K562 (cell line): ENCODE results near the gene PPIA. TPM values are rescaled to one million over a fixed set of nuclear protein-coding genes. Genes with fewer than 3 reads are reported as not detected.
A peak's percentile ranks its signal among the peaks of the same experiment; 100 is the strongest.

Experiments
- ATAC-seq: fragments of 200-7000 bp; cut with Tn5 transposase; 3 replicates; pipeline ENCODE4 v1.9.1; 2020; ENCODE audit warnings: moderate library complexity
- BruUV-seq: library from RNA; stranded (reverse); fragments of 400-500 nt; replicated peaks from 2 replicates; lab custom pipeline; 2021; lab: Mats Ljungman, UMichigan
- CTCF ChIA-PET: fragments of 300-600 bp; formaldehyde crosslinking; extraction: SDS; loops from one replicate; lab custom pipeline; 2021; ENCODE audit warnings: low intra/inter-chr PET ratio; lab: Yijun Ruan, JAX
- POLR2A ChIA-PET: fragments of 300-600, 350-650 bp; sonication (Branson Sonifier 250); formaldehyde crosslinking; extraction: SDS; loops from one replicate; lab custom pipeline; 2021; ENCODE audit warnings: antibody characterized with exemption, inconsistent platforms; lab: Yijun Ruan, JAX
- DNase-seq, 4 experiments: peaks; one replicate each; pipeline versions ENCODE4 v3.0.0 to v3.0.0-alpha.2; 2011 to 2018; ENCODE audit warnings: low spot score in 3 of 4, mixed read lengths in 3 of 4; ENCODE audit errors: extremely low read depth in 1 of 4
- FAIRE-seq: peaks from 2 replicates; lab custom pipeline; 2011; peaks lifted over from hg19 to GRCh38; lab: Jason Lieb, UNC
- H2AFZ ChIP-seq: 2 replicates; pipeline ENCODE4 v1.6.0; 2011; ENCODE audit warnings: low read depth, low read length, control low read depth, inconsistent platforms
- H3K27ac ChIP-seq: fragments of 200-600 bp; 3 replicates; pipeline ENCODE4 v1.8.0; 2011; ENCODE audit warnings: low read depth, mild to moderate bottlenecking, control low read depth, inconsistent platforms, low read length, moderate library complexity, mixed read lengths; ENCODE audit errors: extremely low read depth
- H3K27me3 ChIP-seq, 2 experiments: fragments of 300-600 bp in 1 of 2; 2 replicates in 1 of 2; 3 replicates in 1 of 2; pipeline versions ENCODE4 v1.6.0 to v1.8.0; 2011; ENCODE audit warnings: inconsistent platforms in 2 of 2, low read length in 2 of 2, mild to moderate bottlenecking in 1 of 2, mixed read lengths in 1 of 2, moderate library complexity in 1 of 2; ENCODE audit not compliant: control insufficient read depth in 2 of 2, insufficient read depth in 2 of 2
- H3K36me3 ChIP-seq: fragments of 300-600 bp; 3 replicates; pipeline ENCODE4 v1.8.0; 2011; ENCODE audit warnings: mild to moderate bottlenecking, low read length, inconsistent platforms; ENCODE audit not compliant: control insufficient read depth, insufficient read depth
- H3K4me1 ChIP-seq, 2 experiments: fragments of 200-600 bp in 1 of 2; replicated peaks in 1 of 2; 2 replicates in 1 of 2; 3 replicates in 1 of 2; pipeline versions ENCODE4 v1.5.1 to v1.8.0; 2011; ENCODE audit warnings: inconsistent platforms in 2 of 2, low read length in 2 of 2, mild to moderate bottlenecking in 1 of 2, mixed read lengths in 1 of 2, moderate library complexity in 1 of 2; ENCODE audit not compliant: control insufficient read depth in 2 of 2, insufficient read depth in 2 of 2
- H3K4me2 ChIP-seq: 2 replicates; pipeline ENCODE4 v1.6.1; 2011; ENCODE audit warnings: low read length, control low read depth, inconsistent platforms, mixed read lengths; ENCODE audit not compliant: insufficient read depth
- H3K4me3 ChIP-seq: fragments of 200-600 bp; sonication (generic), shearing (Covaris generic); 2 replicates; pipeline ENCODE4 v1.5.1; 2016; ENCODE audit warnings: control low read depth, inconsistent platforms
- H3K79me2 ChIP-seq: fragments of 200-600 bp; 3 replicates; pipeline ENCODE4 v1.8.0; 2011; ENCODE audit warnings: low read length, inconsistent platforms; ENCODE audit not compliant: control insufficient read depth, insufficient read depth
- H3K9ac ChIP-seq, 2 experiments: 2 replicates each; pipeline versions ENCODE4 v1.6.0 to v1.6.1; 2011; ENCODE audit warnings: low read depth in 2 of 2, low read length in 2 of 2, control low read depth in 1 of 2, inconsistent platforms in 1 of 2, mild to moderate bottlenecking in 1 of 2, mixed read lengths in 1 of 2; ENCODE audit not compliant: insufficient read depth in 1 of 2
- H3K9me1 ChIP-seq: one replicate; pipeline ENCODE4 v1.6.0; 2011; ENCODE audit warnings: inconsistent platforms, mild to moderate bottlenecking, low read length, moderate library complexity; ENCODE audit not compliant: control insufficient read depth, insufficient read depth
- H3K9me3 ChIP-seq: replicated peaks from 2 replicates; pipeline ENCODE4 v1.5.1; 2011; ENCODE audit warnings: low read depth, low read length, inconsistent platforms; ENCODE audit not compliant: control insufficient read depth, insufficient read depth
- H4K20me1 ChIP-seq: replicated peaks from 2 replicates; pipeline ENCODE4 v1.6.1; 2011; ENCODE audit warnings: low read length, inconsistent platforms, mixed read lengths; ENCODE audit not compliant: control insufficient read depth, insufficient read depth
- ARID2 ChIP-seq: fragments of 450-650 bp; IDR thresholded peaks from 2 replicates; pipeline ENCODE4 v1.6.1; 2017; ENCODE audit warnings: antibody characterized with exemption, mild to moderate bottlenecking
- BHLHE40 ChIP-seq: IDR thresholded peaks from 2 replicates; pipeline ENCODE4 v1.6.1; 2011; ENCODE audit warnings: low read length, improper control_type of control experiment
- CHCHD3 ChIP-seq: fragments of 250-450 bp; sonication (Bioruptor Pico); IDR thresholded peaks from 2 replicates; pipeline ENCODE4 v2.1.2; 2022; ENCODE audit warnings: mild to moderate bottlenecking
- ESRRB ChIP-seq: fragments of 250-450 bp; sonication (Bioruptor Pico); IDR thresholded peaks from 2 replicates; pipeline ENCODE4 v1.5.0; 2020; ENCODE audit warnings: mild to moderate bottlenecking, moderate library complexity, borderline replicate concordance
- JUND ChIP-seq, 2 experiments: IDR thresholded peaks; 2 replicates in 1 of 2; 3 replicates in 1 of 2; pipeline ENCODE4 v1.6.1; 2011; ENCODE audit warnings: borderline replicate concordance in 2 of 2, low read depth in 2 of 2, low read length in 2 of 2, improper control_type of control experiment in 1 of 2, missing biosample characterization in 1 of 2, missing genetic modification characterization in 1 of 2, missing genetic modification reagents in 1 of 2
- NONO ChIP-seq, 2 experiments: fragments of 200-400 bp in 1 of 2; fragments of 450-650 bp in 1 of 2; formaldehyde crosslinking in 1 of 2; IDR thresholded peaks; 2 replicates each; pipeline ENCODE4 v1.6.1; 2017; ENCODE audit warnings: low read depth in 2 of 2, mild to moderate bottlenecking in 2 of 2, moderate library complexity in 2 of 2, low read length in 1 of 2
- OTX1 ChIP-seq: fragments of 450-650 bp; formaldehyde crosslinking; IDR thresholded peaks from 2 replicates; pipeline ENCODE4 v1.4.0; 2022; ENCODE audit warnings: mild to moderate bottlenecking
- PHB2 ChIP-seq: fragments of 450-650 bp; IDR thresholded peaks from 2 replicates; pipeline ENCODE4 v1.6.1; 2017; ENCODE audit warnings: low read depth
- WGBS: fragments of 100-300 bp; shearing (Covaris generic); methylation state at CpG from one replicate; pipeline ENCODE4 v1.1.6; 2016; ENCODE audit warnings: low coverage, mixed read lengths; ENCODE audit not compliant: insufficient coverage; ENCODE audit errors: missing lambda C conversion rate; 5-methylcytosine and 5-hydroxymethylcytosine counted together
- in situ Hi-C: fragments of 300-500 bp; cut with MboI; formaldehyde crosslinking; loops from 4 replicates; pipeline ENCODE4 v1.15.0; 2018; ENCODE audit warnings: inconsistent platforms, mixed read lengths
- intact Hi-C: fragments of 100-400 bp; cut with micrococcal nuclease; formaldehyde crosslinking; loops from 2 replicates; pipeline ENCODE4 v1.14.2; 2022
- polyA plus RNA-seq, 8 experiments: library from polyadenylated mRNA; depleted of rRNA in 4 of 8; stranded (reverse) in 5 of 8; unstranded in 3 of 8; fragments of >200 nt; fragmentation: Nextera tagmentation in 2 of 8; fragmentation: Illumina TruSeq in 1 of 8; extraction: Ambion mirVana in 2 of 8; extraction: Trizol in 1 of 8; gene quantifications; 2 replicates each; pipeline versions ENCODE4 v1.2.1 to v1.2.3, GENCODE V29; 2011 to 2014; ENCODE audit warnings: inconsistent platforms in 1 of 8, missing spikeins in 1 of 8
- total RNA-seq, 7 experiments: library from RNA; depleted of rRNA in 6 of 7; stranded (reverse); fragments of >200 nt in 6 of 7; fragmentation: Illumina TruSeq in 2 of 7; extraction: Trizol in 2 of 7; gene quantifications; 2 replicates each; pipeline versions ENCODE4 v1.2.1 to v1.2.3, GENCODE V29; 2011 to 2021; ENCODE audit warnings: low replicate concordance in 1 of 7
- TF ChIP-seq, protein P1 (sequence below): fragments of 450-650 bp; IDR thresholded peaks from 2 replicates; pipeline ENCODE4 v1.6.1; 2016; ENCODE audit warnings: low read depth
- TF ChIP-seq, protein P2 (sequence below): fragments of 250-450 bp; sonication (Bioruptor Pico); IDR thresholded peaks from 2 replicates; pipeline ENCODE4 v1.8.0; 2022; ENCODE audit warnings: moderate library complexity, mild to moderate bottlenecking, inconsistent platforms

The PPIA gene
- total and polyA plus RNA-seq, 9 of the 15 experiments (the other 6 are each of a cell fraction or from before 2014, with no cell fraction given) = 2,583 to 7,504 (median 3,973) TPM

DNA sequence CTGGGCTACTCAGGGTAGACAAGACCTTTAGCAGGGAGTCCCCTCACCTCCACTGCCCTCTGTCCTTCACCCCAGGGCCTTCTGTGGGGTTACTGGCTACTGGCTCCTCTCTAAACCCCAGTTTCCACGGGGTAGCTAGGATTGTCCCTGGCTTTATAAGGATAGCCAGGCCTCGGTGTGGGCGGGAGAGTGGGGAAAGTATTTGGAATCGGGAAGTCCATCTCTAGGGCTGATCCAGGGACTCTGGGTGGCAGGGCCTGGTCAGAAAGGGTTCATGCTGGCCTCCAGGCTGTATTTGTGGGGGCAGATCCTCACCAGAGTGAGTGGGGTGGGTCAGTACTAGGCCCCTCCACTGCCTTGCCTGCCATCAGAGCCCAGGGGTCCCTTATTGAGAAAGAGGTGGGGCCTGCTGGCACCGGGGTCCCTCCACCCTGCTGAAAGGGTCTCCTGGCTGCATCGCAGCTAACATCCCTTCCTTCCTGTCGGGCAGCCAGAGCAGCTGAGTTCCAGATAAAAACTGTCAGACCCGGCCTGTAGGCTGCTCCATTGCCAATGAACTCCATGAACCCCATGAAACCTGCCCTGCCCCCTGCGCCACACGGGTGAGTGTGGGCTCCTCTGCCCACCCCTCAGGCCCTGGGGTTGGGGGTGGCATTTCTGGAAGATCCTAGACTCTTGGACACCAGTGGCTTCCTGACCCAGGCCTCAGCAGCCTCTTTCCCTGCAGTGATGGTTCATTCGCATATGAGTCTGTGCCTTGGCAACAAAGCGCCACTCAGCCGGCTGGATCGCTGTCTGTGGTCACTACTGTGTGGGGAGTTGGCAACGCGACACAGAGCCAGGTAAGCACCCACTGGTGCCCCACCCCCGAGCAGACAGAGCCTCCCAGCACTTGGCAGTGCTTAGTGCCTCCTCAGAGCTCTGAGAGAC, 40.5 kb upstream of the PPIA start:
- no peaks in the 10 kb centered on the region for H3K9me1 ChIP-seq
- peaks cover 37% of the 10 kb centered on the region for H3K79me2 ChIP-seq
- 0 out of 2 replicates have a peak, but pooled peaks cover 5% of the 10 kb centered on the region for H4K20me1 ChIP-seq
- ChIA-PET CTCF (no interaction called here), POLR2A (no interaction called here)
- no peak overlapping the region for H3K4me3 ChIP-seq
- BruUV-seq = no TSS peak
- peaks cover 6 to 31% of the 10 kb centered on the region in 2 experiments; a peak in 3 of 5 replicates for H3K4me1 ChIP-seq
- H3K4me2 ChIP-seq = no peak overlapping the region
- no peaks in the 10 kb centered on the region for H3K9me3 ChIP-seq
- H2AFZ ChIP-seq = no peak overlapping the region
- intact Hi-C loops = no loop called here
- ATAC-seq (no peak), DNase-seq (peak in 1 of 4 experiments; percentile 8), FAIRE-seq (no peak)
- 83% methylated on average over 14 of the region's 17 CpGs for WGBS
- no peaks in the 10 kb centered on the region for H3K27me3 ChIP-seq
- peak overlapping the region in 1 of 2 experiments; percentile 43; a peak in 2 of 4 replicates for H3K9ac ChIP-seq
- H3K36me3 ChIP-seq = peaks cover 40% of the 10 kb centered on the region; the same call in 2 of the 3 replicates
- in situ Hi-C loops = no loop called here
- no peak overlapping the region for H3K27ac ChIP-seq
- no peak for TF ChIP-seq ESRRB
- no peak for TF ChIP-seq CHCHD3 (CRISPR knock-in tag)
- TF ChIP-seq, protein P1, sequence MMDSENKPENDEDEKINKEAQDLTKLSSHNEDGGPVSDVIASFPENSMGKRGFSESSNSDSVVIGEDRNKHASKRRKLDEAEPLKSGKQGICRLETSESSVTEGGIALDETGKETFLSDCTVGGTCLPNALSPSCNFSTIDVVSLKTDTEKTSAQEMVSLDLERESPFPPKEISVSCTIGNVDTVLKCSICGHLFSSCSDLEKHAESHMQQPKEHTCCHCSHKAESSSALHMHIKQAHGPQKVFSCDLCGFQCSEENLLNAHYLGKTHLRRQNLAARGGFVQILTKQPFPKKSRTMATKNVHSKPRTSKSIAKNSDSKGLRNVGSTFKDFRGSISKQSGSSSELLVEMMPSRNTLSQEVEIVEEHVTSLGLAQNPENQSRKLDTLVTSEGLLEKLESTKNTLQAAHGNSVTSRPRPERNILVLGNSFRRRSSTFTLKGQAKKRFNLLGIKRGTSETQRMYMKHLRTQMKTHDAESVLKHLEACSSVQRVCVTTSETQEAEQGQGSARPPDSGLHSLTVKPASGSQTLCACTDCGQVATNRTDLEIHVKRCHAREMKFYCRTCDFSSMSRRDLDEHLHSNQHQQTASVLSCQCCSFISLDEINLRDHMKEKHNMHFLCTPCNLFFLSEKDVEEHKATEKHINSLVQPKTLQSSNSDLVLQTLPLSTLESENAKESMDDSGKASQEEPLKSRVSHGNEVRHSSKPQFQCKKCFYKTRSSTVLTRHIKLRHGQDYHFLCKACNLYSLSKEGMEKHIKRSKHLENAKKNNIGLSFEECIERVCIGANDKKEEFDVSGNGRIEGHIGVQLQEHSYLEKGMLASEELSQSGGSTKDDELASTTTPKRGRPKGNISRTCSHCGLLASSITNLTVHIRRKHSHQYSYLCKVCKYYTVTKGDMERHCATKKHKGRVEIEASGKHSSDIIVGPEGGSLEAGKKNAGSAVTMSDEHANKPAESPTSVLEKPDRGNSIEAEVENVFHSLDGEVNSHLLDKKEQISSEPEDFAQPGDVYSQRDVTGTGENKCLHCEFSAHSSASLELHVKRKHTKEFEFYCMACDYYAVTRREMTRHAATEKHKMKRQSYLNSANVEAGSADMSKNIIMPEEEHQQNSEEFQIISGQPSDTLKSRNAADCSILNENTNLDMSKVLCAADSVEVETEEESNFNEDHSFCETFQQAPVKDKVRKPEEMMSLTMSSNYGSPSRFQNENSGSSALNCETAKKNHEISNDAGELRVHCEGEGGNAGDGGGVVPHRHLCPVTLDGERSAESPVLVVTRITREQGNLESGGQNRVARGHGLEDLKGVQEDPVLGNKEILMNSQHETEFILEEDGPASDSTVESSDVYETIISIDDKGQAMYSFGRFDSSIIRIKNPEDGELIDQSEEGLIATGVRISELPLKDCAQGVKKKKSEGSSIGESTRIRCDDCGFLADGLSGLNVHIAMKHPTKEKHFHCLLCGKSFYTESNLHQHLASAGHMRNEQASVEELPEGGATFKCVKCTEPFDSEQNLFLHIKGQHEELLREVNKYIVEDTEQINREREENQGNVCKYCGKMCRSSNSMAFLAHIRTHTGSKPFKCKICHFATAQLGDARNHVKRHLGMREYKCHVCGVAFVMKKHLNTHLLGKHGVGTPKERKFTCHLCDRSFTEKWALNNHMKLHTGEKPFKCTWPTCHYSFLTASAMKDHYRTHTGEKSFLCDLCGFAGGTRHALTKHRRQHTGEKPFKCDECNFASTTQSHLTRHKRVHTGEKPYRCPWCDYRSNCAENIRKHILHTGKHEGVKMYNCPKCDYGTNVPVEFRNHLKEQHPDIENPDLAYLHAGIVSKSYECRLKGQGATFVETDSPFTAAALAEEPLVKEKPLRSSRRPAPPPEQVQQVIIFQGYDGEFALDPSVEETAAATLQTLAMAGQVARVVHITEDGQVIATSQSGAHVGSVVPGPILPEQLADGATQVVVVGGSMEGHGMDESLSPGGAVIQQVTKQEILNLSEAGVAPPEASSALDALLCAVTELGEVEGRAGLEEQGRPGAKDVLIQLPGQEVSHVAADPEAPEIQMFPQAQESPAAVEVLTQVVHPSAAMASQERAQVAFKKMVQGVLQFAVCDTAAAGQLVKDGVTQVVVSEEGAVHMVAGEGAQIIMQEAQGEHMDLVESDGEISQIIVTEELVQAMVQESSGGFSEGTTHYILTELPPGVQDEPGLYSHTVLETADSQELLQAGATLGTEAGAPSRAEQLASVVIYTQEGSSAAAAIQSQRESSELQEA = no peak
- no peak for TF ChIP-seq PHB2
- TF ChIP-seq BHLHE40 = no peak
- TF ChIP-seq, protein P2, sequence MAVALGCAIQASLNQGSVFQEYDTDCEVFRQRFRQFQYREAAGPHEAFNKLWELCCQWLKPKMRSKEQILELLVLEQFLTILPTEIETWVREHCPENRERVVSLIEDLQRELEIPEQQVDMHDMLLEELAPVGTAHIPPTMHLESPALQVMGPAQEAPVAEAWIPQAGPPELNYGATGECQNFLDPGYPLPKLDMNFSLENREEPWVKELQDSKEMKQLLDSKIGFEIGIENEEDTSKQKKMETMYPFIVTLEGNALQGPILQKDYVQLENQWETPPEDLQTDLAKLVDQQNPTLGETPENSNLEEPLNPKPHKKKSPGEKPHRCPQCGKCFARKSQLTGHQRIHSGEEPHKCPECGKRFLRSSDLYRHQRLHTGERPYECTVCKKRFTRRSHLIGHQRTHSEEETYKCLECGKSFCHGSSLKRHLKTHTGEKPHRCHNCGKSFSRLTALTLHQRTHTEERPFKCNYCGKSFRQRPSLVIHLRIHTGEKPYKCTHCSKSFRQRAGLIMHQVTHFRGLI = no peak
- no peak for TF ChIP-seq ARID2
- no peak for TF ChIP-seq JUND (IDR thresholded peaks at IDR 0.05; ENCODE audit: borderline replicate concordance, low read depth, low read length)
- TF ChIP-seq JUND (tag; IDR thresholded peaks at IDR 0.05; ENCODE audit: borderline replicate concordance, low read depth, low read length) = no peak
- TF ChIP-seq NONO (IDR thresholded peaks at IDR 0.05; ENCODE audit: low read depth in 2 of 2, low read length in 1 of 2) = no peak
- TF ChIP-seq OTX1 (CRISPR knock-in tag) = no peak
